ENCODE data around the gene DYNC1LI1.
A peak's percentile ranks its signal among the peaks of the same experiment; 100 is the strongest.

The DYNC1LI1 gene

DNA sequence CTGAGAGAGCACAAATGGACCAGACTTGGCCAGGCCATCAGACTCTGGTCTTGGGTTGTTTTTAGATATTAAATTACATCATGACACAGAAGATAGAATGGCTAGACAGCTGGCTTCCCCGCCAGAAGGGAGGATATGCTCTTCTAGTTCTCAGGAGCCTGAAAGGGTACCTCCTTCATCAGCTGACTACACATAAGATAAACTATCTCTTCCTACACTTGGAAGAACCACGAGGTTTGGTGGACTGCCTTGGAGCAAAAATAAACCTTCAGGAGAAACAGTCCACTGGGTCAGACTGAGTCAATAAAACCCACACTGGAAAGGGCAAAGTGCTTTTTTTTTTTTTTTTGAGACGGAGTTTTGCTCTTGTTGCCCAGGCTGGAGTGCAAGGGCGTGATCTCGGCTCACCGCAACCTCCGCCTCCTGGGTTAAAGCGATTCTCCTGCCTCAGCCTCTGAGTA lies 26.3 kb upstream of the DYNC1LI1 start:
- H3K4me3 ChIP-seq (ENCODE audit: control insufficient read depth, low read depth, low read length), result no peak overlapping the region
- no peak for DNase-seq (ENCODE audit: low read depth)
- no peak for TF ChIP-seq CTCF (conservative IDR thresholded peaks at IDR 0.05; ENCODE audit: control insufficient read depth, insufficient read depth, low read depth, low read length)

DNA sequence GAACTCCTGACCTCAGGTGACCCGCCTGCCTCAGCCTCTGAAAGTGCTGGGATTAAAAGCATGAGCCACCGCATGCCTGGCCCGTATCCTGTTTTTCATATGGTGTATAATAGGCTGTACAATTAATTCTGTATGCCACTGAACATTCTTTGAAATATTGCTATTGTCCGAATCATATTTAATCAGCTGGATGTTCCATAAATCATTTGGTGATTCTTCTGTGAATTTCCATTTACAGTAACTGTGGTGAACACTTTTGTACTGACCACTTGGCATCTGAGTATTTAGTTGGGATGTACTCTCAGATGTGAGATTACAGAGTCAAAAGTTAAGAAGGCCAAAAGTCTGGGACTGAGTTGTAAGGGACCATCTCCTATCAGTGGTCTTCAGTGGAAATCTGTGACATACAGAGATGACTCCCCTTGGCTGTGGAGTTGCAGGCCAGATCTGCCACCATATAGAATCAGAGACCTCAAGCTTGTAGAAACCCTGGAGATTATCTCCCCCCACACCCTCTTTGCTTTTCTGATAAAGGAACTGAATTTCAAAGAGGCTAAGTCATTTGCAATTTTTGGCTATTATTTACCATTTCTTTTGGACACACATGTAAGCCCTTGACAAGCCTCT lies 25.7 kb upstream of the DYNC1LI1 start:
- no peak for DNase-seq (ENCODE audit: low read depth)
- H3K4me3 ChIP-seq (ENCODE audit: control insufficient read depth, low read depth, low read length), result no peak overlapping the region
- TF ChIP-seq CTCF (conservative IDR thresholded peaks at IDR 0.05; ENCODE audit: control insufficient read depth, insufficient read depth, low read depth, low read length), result no peak

GRCh38 chr3:32595323-32595722 lies 24.7 kb upstream of the DYNC1LI1 start:
- TF ChIP-seq CTCF (conservative IDR thresholded peaks at IDR 0.05; ENCODE audit: control insufficient read depth, insufficient read depth, low read depth, low read length), result no peak
- DNase-seq (ENCODE audit: low read depth), result no peak
- H3K4me3 ChIP-seq (ENCODE audit: control insufficient read depth, low read depth, low read length), result no peak overlapping the region

DNA sequence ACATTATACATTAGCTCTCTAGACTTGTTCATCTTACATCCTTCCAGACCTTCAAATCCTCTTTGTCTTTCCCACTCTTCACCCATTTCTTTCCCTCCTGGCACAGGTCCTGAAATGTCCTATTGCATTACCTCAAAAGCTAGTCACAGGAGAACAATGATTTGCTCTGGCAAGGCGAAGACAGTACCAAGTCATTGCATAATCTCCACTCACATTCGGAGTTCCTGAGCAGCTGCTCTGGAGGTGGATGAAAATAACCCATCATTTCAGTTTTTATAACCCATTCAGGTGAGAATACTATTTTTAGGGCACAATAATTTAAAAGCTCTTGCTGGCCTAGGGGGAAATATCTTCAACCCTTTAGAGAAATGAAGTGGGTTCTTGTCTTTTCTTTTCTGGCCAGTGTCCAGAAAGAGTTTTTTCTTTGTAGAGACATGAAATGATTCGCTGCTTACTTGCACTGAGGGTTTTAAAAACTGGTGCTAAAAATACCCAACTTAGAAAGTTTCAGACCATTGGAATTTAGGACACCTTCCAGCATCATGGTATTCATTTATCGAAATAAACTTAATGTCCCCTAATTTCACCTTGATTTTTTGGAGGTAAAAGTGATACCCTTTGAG lies 23.4 kb upstream of the DYNC1LI1 start:
- DNase-seq (ENCODE audit: low read depth), result peak; percentile 66
- H3K4me3 ChIP-seq (ENCODE audit: control insufficient read depth, low read depth, low read length), result no peak overlapping the region
- no peak for TF ChIP-seq CTCF (conservative IDR thresholded peaks at IDR 0.05; ENCODE audit: control insufficient read depth, insufficient read depth, low read depth, low read length)

DNA sequence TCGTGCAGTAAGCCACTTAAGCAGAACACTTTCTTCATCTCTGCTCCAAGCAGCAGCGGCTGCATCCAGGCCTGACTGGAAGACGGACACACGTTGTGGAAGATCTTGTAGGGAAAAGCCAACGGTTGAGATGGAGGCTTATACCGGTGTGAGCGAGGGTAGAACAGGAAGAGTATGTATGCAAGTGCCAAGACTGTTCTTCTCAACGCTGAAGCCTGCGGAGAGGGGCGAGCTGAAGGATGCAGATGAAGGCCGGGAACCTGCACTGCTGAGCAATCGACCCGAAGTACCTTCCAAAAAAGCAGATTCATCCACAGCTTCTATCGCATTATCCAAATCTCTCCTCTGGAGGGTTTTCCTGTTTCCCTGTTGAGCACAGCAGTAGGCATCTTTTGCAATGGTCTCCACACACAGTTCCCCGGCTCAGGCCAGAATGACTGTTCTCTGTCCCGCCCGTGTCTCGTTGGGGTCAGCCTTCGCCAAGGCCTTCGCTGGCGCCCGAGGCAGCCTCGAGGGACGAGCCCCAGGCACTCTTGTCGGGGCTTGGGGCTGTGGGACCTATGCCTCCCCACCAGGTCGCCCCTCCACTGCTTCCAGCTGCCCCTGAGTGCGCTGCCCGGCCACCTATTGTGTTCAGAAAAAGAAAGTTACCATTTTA lies 22.2 kb upstream of the DYNC1LI1 start:
- no peak for DNase-seq (ENCODE audit: low read depth)
- no peak for TF ChIP-seq CTCF (conservative IDR thresholded peaks at IDR 0.05; ENCODE audit: control insufficient read depth, insufficient read depth, low read depth, low read length)
- H3K4me3 ChIP-seq (ENCODE audit: control insufficient read depth, low read depth, low read length), result no peak overlapping the region

- TF ChIP-seq CTCF (conservative IDR thresholded peaks at IDR 0.05; ENCODE audit: control insufficient read depth, insufficient read depth, low read depth, low read length), result no peak
- DNase-seq (ENCODE audit: low read depth), result no peak
- H3K4me3 ChIP-seq (ENCODE audit: control insufficient read depth, low read depth, low read length), result no peak overlapping the region
These were observed 21.4 kb upstream of the DYNC1LI1 start for GRCh38 chr3:32592011-32592410.

Measured in fibroblast of mammary gland (primary cell).